Motor neuron (in vitro differentiated cells): ENCODE data around the gene CACNA2D1. TPM values are rescaled to one million over a fixed set of nuclear protein-coding genes. Genes with fewer than 3 reads are reported as not detected.

Source experiments
- ATAC-seq, 8 experiments: fragments of 200-7000 bp; cut with Tn5 transposase; replicated peaks in 6 of 8; 2 replicates each; pipeline ENCODE4 v1.8.0; 2021; ENCODE audit warnings: mild to moderate bottlenecking in 8 of 8, moderate library complexity in 8 of 8
- H3K27ac ChIP-seq, 2 donors: fragments of 250-450 bp; sonication (Bioruptor Pico); 2 replicates each; pipeline ENCODE4 v1.9.0; 2021; ENCODE audit warnings: antibody characterized with exemption in 2 of 2, mild to moderate bottlenecking in 2 of 2, moderate library complexity in 1 of 2
- H3K4me1 ChIP-seq, 2 donors: fragments of 250-450 bp; sonication (Bioruptor Pico); replicated peaks in 1 of 2; 2 replicates each; pipeline ENCODE4 v1.6.1; 2021; ENCODE audit warnings: antibody characterized with exemption in 2 of 2, mild to moderate bottlenecking in 2 of 2, moderate library complexity in 1 of 2
- H3K4me3 ChIP-seq, 5 donors: fragments of 250-450 bp; sonication (Bioruptor Pico); 2 replicates each; pipeline ENCODE4 v1.9.0; 2021; ENCODE audit warnings: antibody characterized with exemption in 5 of 5, mild to moderate bottlenecking in 5 of 5, moderate library complexity in 4 of 5
- WGBS, 10 experiments: fragments of 450-650 bp; shearing (Covaris generic); methylation state at CpG; one replicate each; pipeline ENCODE4 v1.0.0; 2022; 5-methylcytosine and 5-hydroxymethylcytosine counted together
- in situ Hi-C, 9 experiments: fragments of 400-800 bp; cut with MboI; loops; one replicate each; pipeline ENCODE4 v1.15.0; 2021; ENCODE audit warnings: low sequenced_read_pairs in 9 of 9, low pct_unique_long_range_greater_than_20kb in 2 of 9; ENCODE audit not compliant: unreplicated experiment in 9 of 9
- total RNA-seq, 8 experiments: library from RNA; unstranded; fragments of 300-600 nt; gene quantifications; 2 replicates each; pipeline versions ENCODE4 v1.2.3 to v1.2.4, GENCODE V29; 2022

Gene CACNA2D1
- total RNA-seq, 8 experiments from 2014 or later = 9.7 to 72.9 (median 27.1) TPM

- H3K4me3 ChIP-seq = no peak overlapping the region
- H3K27ac ChIP-seq = no peak overlapping the region
- in situ Hi-C loops = loop anchor here in 8 of 9 experiments (10.0 to 25.0 kb wide), 7 partner anchors 448 to 698 kb away; no protein-coding TSS in a partner anchor
- ATAC-seq = no peak
- no peaks in the 10 kb centered on the region for H3K4me1 ChIP-seq
- WGBS, 10 experiments = 0 to 100% (median 60%) methylated on average over 1 of the region's 1 CpG; no CpG with 5 or more reads in 1 of the 10 experiments
Measured at GRCh38 chr7:82039621-82040020, 404.0 kb downstream of the CACNA2D1 start.

- Histone ChIP-seq H3K27ac (no peak overlapping the region), H3K4me1 (peaks cover 0 to 3% of the 10 kb centered on the region in 2 donors), H3K4me3 (no peak overlapping the region)
- in situ Hi-C loops = loop anchor here in 8 of 9 experiments (25.0 kb wide), 6 partner anchors 451 to 701 kb away; no protein-coding TSS in a partner anchor
- WGBS, 10 experiments = 20 to 100% (median 58%) methylated on average over 1 to 3 of the region's 3 CpGs; no CpG with 5 or more reads in 2 of the 10 experiments
- peak in 3 of 8 experiments; percentile 57 to 96 (median 94) for ATAC-seq
Measured at GRCh38 chr7:82036146-82036886, 407.3 kb downstream of the CACNA2D1 start.

GRCh38 chr7:82035456-82035855 lies 408.1 kb downstream of the CACNA2D1 start:
- WGBS, 10 experiments = 78 to 100% (median 88%) methylated on average over 1 of the region's 1 CpG
- Histone ChIP-seq H3K27ac (no peak overlapping the region), H3K4me1 (peaks cover 0 to 3% of the 10 kb centered on the region in 2 donors), H3K4me3 (no peak overlapping the region)
- no peak for ATAC-seq
- in situ Hi-C loops = loop anchor here in 8 of 9 experiments (25.0 kb wide), 6 partner anchors 452 to 702 kb away; no protein-coding TSS in a partner anchor

- ATAC-seq = no peak
- H3K4me1 ChIP-seq = peaks cover 0 to 3% of the 10 kb centered on the region in 2 donors
- H3K4me3 ChIP-seq = no peak overlapping the region
- in situ Hi-C loops = loop anchor here in 8 of 9 experiments (25.0 kb wide), 6 partner anchors 454 to 704 kb away; no protein-coding TSS in a partner anchor
- WGBS, 10 experiments = 79 to 100% (median 92%) methylated on average over 1 to 3 of the region's 3 CpGs
- no peak overlapping the region for H3K27ac ChIP-seq
Measured at GRCh38 chr7:82032901-82033300, 410.7 kb downstream of the CACNA2D1 start.

GRCh38 chr7:82029236-82029913 lies 414.2 kb downstream of the CACNA2D1 start:
- Histone ChIP-seq H3K27ac (no peak overlapping the region), H3K4me3 (no peak overlapping the region), H3K4me1 (peaks cover 0 to 3% of the 10 kb centered on the region in 2 donors)
- peak in 1 of 8 experiments; percentile 93 for ATAC-seq
- 83 to 100% (median 89%) methylated on average over 1 of the region's 1 CpG; no CpG with 5 or more reads in 2 of the 10 experiments for WGBS, 10 experiments
- in situ Hi-C loops = loop anchor here in 8 of 9 experiments (25.0 kb wide), 6 partner anchors 458 to 708 kb away; no protein-coding TSS in a partner anchor

GRCh38 chr7:82028097-82028496 lies 415.5 kb downstream of the CACNA2D1 start:
- no peak overlapping the region for H3K4me3 ChIP-seq
- WGBS, 10 experiments = 17 to 93% (median 85%) methylated on average over 1 of the region's 1 CpG; no CpG with 5 or more reads in 4 of the 10 experiments
- no peaks in the 10 kb centered on the region for H3K4me1 ChIP-seq
- in situ Hi-C loops = loop anchor here in 8 of 9 experiments (25.0 kb wide), 6 partner anchors 459 to 709 kb away; no protein-coding TSS in a partner anchor
- ATAC-seq = peak in 2 of 8 experiments; percentile 54 to 58
- no peak overlapping the region for H3K27ac ChIP-seq

- no peak overlapping the region for H3K4me3 ChIP-seq
- no peak for ATAC-seq
- in situ Hi-C loops = loop anchor here in 2 of 9 experiments (25.0 kb wide), 2 partner anchors 509 to 534 kb away; no protein-coding TSS in a partner anchor
Measured at GRCh38 chr7:82021713-82022112, 421.9 kb downstream of the CACNA2D1 start.

GRCh38 chr7:82021036-82021435 lies 422.5 kb downstream of the CACNA2D1 start:
- Histone ChIP-seq H3K4me1 (no peaks in the 10 kb centered on the region), H3K4me3 (no peak overlapping the region), H3K27ac (no peak overlapping the region)
- 71 to 100% (median 86%) methylated on average over 1 to 2 of the region's 2 CpGs; no CpG with 5 or more reads in 1 of the 10 experiments for WGBS, 10 experiments
- ATAC-seq = no peak
- in situ Hi-C loops = loop anchor here in 2 of 9 experiments (25.0 kb wide), 2 partner anchors 509 to 534 kb away; no protein-coding TSS in a partner anchor

More at GRCh38 chr7:82021713-82022112, 421.9 kb downstream of the CACNA2D1 start:
- no peak overlapping the region for H3K27ac ChIP-seq
- no peaks in the 10 kb centered on the region for H3K4me1 ChIP-seq

GRCh38 chr7:82019551-82020475 lies 423.8 kb downstream of the CACNA2D1 start:
- Histone ChIP-seq H3K4me3 (no peak overlapping the region), H3K4me1 (no peaks in the 10 kb centered on the region), H3K27ac (no peak overlapping the region)
- WGBS, 10 experiments = 49 to 100% (median 81%) methylated on average over 1 to 3 of the region's 3 CpGs
- ATAC-seq = peak in 2 of 8 experiments; percentile 32 to 45
- in situ Hi-C loops = loop anchor here in 3 of 9 experiments (10.0 to 25.0 kb wide), 3 partner anchors 508 to 533 kb away; no protein-coding TSS in a partner anchor

GRCh38 chr7:82018226-82018625 lies 425.4 kb downstream of the CACNA2D1 start:
- H3K27ac ChIP-seq = no peak overlapping the region
- in situ Hi-C loops = loop anchor here in 3 of 9 experiments (10.0 to 25.0 kb wide), 3 partner anchors 506 to 531 kb away; no protein-coding TSS in a partner anchor
- no peak for ATAC-seq
- H3K4me3 ChIP-seq = no peak overlapping the region
- H3K4me1 ChIP-seq = no peaks in the 10 kb centered on the region

GRCh38 chr7:82017334-82017943 lies 426.1 kb downstream of the CACNA2D1 start:
- in situ Hi-C loops = loop anchor here in 3 of 9 experiments (10.0 to 25.0 kb wide), 3 partner anchors 505 to 530 kb away; no protein-coding TSS in a partner anchor
- Histone ChIP-seq H3K27ac (no peak overlapping the region), H3K4me3 (no peak overlapping the region), H3K4me1 (no peaks in the 10 kb centered on the region)
- WGBS, 10 experiments = 71 to 100% (median 94%) methylated on average over 1 of the region's 1 CpG; no CpG with 5 or more reads in 4 of the 10 experiments
- peak in 3 of 8 experiments; percentile 59 to 74 (median 60) for ATAC-seq
